Natural killer cell (primary cell): ENCODE results near the gene CDK16. TPM values are rescaled to one million over a fixed set of nuclear protein-coding genes. Genes with fewer than 3 reads are reported as not detected.

ENCODE experiments used
- ATAC-seq, 3 donors: fragments of 150-1000 bp in 2 of 3; fragments of 200-7000 bp in 1 of 3; cut with Tn5 transposase; 1 replicate in 1 of 3; 2 replicates in 2 of 3; pipeline ENCODE4 v1.10.0; 2021; ENCODE audit warnings: mild to moderate bottlenecking in 2 of 3, moderate library complexity in 2 of 3
- DNase-seq, 2 donors: peaks; one replicate each; pipeline versions ENCODE4 v3.0.0 to v3.0.0-alpha.2; 2013 to 2021; ENCODE audit warnings: mixed read lengths in 1 of 2
- H3K27ac ChIP-seq: one replicate; pipeline ENCODE4 v1.5.1; 2013; ENCODE audit warnings: mild to moderate bottlenecking, low read length
- H3K27me3 ChIP-seq: one replicate; pipeline ENCODE4 v1.6.1; 2013; ENCODE audit warnings: low read length; ENCODE audit not compliant: control insufficient read depth, insufficient read depth
- H3K36me3 ChIP-seq: one replicate; pipeline ENCODE4 v1.6.1; 2013; ENCODE audit warnings: low read length; ENCODE audit not compliant: control insufficient read depth, insufficient read depth
- H3K4me1 ChIP-seq: one replicate; pipeline ENCODE4 v1.6.1; 2013; ENCODE audit warnings: low read length; ENCODE audit not compliant: control insufficient read depth, insufficient read depth
- H3K4me3 ChIP-seq: one replicate; pipeline ENCODE4 v1.5.1; 2013; ENCODE audit warnings: low read length
- H3K9me3 ChIP-seq: one replicate; pipeline ENCODE4 v1.6.1; 2013; ENCODE audit warnings: low read length; ENCODE audit not compliant: control insufficient read depth, insufficient read depth
- H3K27ac Mint-ChIP-seq, 2 donors: one replicate each; pipeline ENCODE4 v1.8.0; 2022; ENCODE audit warnings: mild to moderate bottlenecking in 2 of 2, mixed read lengths in 2 of 2, moderate library complexity in 1 of 2
- H3K27me3 Mint-ChIP-seq, 2 donors: one replicate each; pipeline ENCODE4 v1.8.0; 2022; ENCODE audit warnings: low read depth in 2 of 2, mixed read lengths in 2 of 2
- H3K36me3 Mint-ChIP-seq: one replicate; pipeline ENCODE4 v1.8.0; 2022; ENCODE audit warnings: mixed read lengths
- H3K4me1 Mint-ChIP-seq, 2 donors: one replicate each; pipeline ENCODE4 v1.8.0; 2022; ENCODE audit warnings: mixed read lengths in 2 of 2
- H3K4me3 Mint-ChIP-seq: one replicate; pipeline ENCODE4 v1.8.0; 2022; ENCODE audit warnings: mild to moderate bottlenecking, moderate library complexity, mixed read lengths
- H3K9me3 Mint-ChIP-seq, 2 donors: one replicate each; pipeline ENCODE4 v1.8.0; 2022; ENCODE audit warnings: mixed read lengths in 2 of 2
- CTCF ChIP-seq: fragments of 200-600 bp; IDR thresholded peaks from one replicate; pipeline ENCODE4 v1.8.0; 2022; ENCODE audit warnings: antibody characterized with exemption
- WGBS: methylation state at CpG from one replicate; pipeline ENCODE4 v1.1.7; 2013; ENCODE audit warnings: missing lambda C conversion rate; ENCODE audit not compliant: insufficient coverage; 5-methylcytosine and 5-hydroxymethylcytosine counted together
- intact Hi-C: fragments of 100-400 bp; cut with micrococcal nuclease; formaldehyde crosslinking; loops from one replicate; pipeline ENCODE4 v1.14.2; 2022
- total RNA-seq, 4 donors: library from RNA; stranded (reverse); fragments of 120-200 nt in 1 of 4; gene quantifications; one replicate each; pipeline versions ENCODE4 v1.2.3 to v1.2.4, GENCODE V29; 2013 to 2022

The CDK16 gene
- total RNA-seq, 3 donors from 2014 or later (not counting 1 experiment from before 2014, with no cell fraction given) = 112 to 140 (median 126) TPM

GRCh38 chrX:47199286-47199685 is 19.2 kb upstream of the CDK16 start:
- no peaks in the 10 kb centered on the region for H3K9me3 Mint-ChIP-seq
- no peak overlapping the region for H3K27ac ChIP-seq
- H3K27ac Mint-ChIP-seq = peak overlapping the region; percentile 36 to 51
- peaks cover 14% of the 10 kb centered on the region for H3K36me3 Mint-ChIP-seq
- TF ChIP-seq CTCF = no peak
- DNase-seq = no peak
- no peaks in the 10 kb centered on the region for H3K27me3 ChIP-seq
- 95% methylated on average over 10 of the region's 10 CpGs for WGBS
- H3K4me3 ChIP-seq = no peak overlapping the region
- peaks cover 38 to 40% of the 10 kb centered on the region in 2 donors for H3K4me1 Mint-ChIP-seq
- H3K9me3 ChIP-seq = no peaks in the 10 kb centered on the region
- peaks cover 38% of the 10 kb centered on the region for H3K4me1 ChIP-seq
- H3K4me3 Mint-ChIP-seq = no peak overlapping the region
- H3K27me3 Mint-ChIP-seq = no peaks in the 10 kb centered on the region
- no peak for ATAC-seq
- intact Hi-C loops = loop anchor here (10.0 kb wide), 1 partner anchor 636 kb away; the partner anchor contains the start of gene ZNF81
- peaks cover 49% of the 10 kb centered on the region for H3K36me3 ChIP-seq

- no peaks in the 10 kb centered on the region for H3K9me3 Mint-ChIP-seq
- intact Hi-C loops = no loop called here
These were observed 17.9 kb upstream of the CDK16 start for GRCh38 chrX:47200385-47201150.

GRCh38 chrX:47201345-47201944 is 17.0 kb upstream of the CDK16 start:
- peaks cover 17 to 19% of the 10 kb centered on the region in 2 donors for H3K4me1 Mint-ChIP-seq
- ATAC-seq = no peak
- peaks cover 62% of the 10 kb centered on the region for H3K36me3 ChIP-seq
- no peak overlapping the region for H3K27ac ChIP-seq
- peaks cover 15% of the 10 kb centered on the region for H3K36me3 Mint-ChIP-seq
- H3K27ac Mint-ChIP-seq = peak overlapping the region in 1 of 2 donors; percentile 45
- no peaks in the 10 kb centered on the region for H3K27me3 Mint-ChIP-seq
- H3K4me3 ChIP-seq = no peak overlapping the region
- H3K4me3 Mint-ChIP-seq = no peak overlapping the region
- H3K4me1 ChIP-seq = peaks cover 17% of the 10 kb centered on the region
- intact Hi-C loops = no loop called here
- no peak for TF ChIP-seq CTCF
- H3K27me3 ChIP-seq = no peaks in the 10 kb centered on the region
- DNase-seq = no peak
- H3K9me3 Mint-ChIP-seq = no peaks in the 10 kb centered on the region
- no peaks in the 10 kb centered on the region for H3K9me3 ChIP-seq
- 97% methylated on average over 8 of the region's 9 CpGs for WGBS

More at GRCh38 chrX:47200385-47201150, 17.9 kb upstream of the CDK16 start:
- H3K4me3 Mint-ChIP-seq = no peak overlapping the region
- H3K27me3 Mint-ChIP-seq = no peaks in the 10 kb centered on the region
- no peak for TF ChIP-seq CTCF
- H3K4me1 Mint-ChIP-seq = peaks cover 26 to 27% of the 10 kb centered on the region in 2 donors
- ATAC-seq = no peak
- no peaks in the 10 kb centered on the region for H3K9me3 ChIP-seq
- H3K36me3 Mint-ChIP-seq = peaks cover 14% of the 10 kb centered on the region
- WGBS = 94% methylated on average over 8 of the region's 9 CpGs
- no peaks in the 10 kb centered on the region for H3K27me3 ChIP-seq
- H3K27ac ChIP-seq = no peak overlapping the region
- peaks cover 56% of the 10 kb centered on the region for H3K36me3 ChIP-seq
- H3K4me1 ChIP-seq = peaks cover 25% of the 10 kb centered on the region
- H3K27ac Mint-ChIP-seq = peak overlapping the region in 1 of 2 donors; percentile 45
- no peak overlapping the region for H3K4me3 ChIP-seq
- DNase-seq = no peak
